H1 (cell line): Measurements from ENCODE around the gene THSD1. TPM values are rescaled to one million over a fixed set of nuclear protein-coding genes. Genes with fewer than 3 reads are reported as not detected.

Experiments
- CTCF ChIA-PET: fragments of 300-600 bp; sonication (Branson Sonifier 250); formaldehyde crosslinking; loops from one replicate; lab custom pipeline; 2021; ENCODE audit not compliant: partially characterized antibody; lab: Charles Lee
- POLR2A ChIA-PET: fragments of 300-600 bp; sonication (Branson Sonifier 250); formaldehyde crosslinking; loops from one replicate; lab custom pipeline; 2021; ENCODE audit warnings: inconsistent platforms; ENCODE audit not compliant: partially characterized antibody; lab: Charles Lee
- DNase-seq, 2 experiments: peaks; one replicate each; pipeline versions ENCODE4 v3.0.0 to v3.0.0-alpha.2; 2010 to 2022; ENCODE audit warnings: low spot score in 2 of 2, low read depth in 1 of 2, mixed read lengths in 1 of 2
- FAIRE-seq: peaks from 2 replicates; lab custom pipeline; 2011; peaks lifted over from hg19 to GRCh38; lab: Jason Lieb, UNC
- H2AFZ ChIP-seq: 2 replicates; pipeline ENCODE4 v1.8.1; 2012; ENCODE audit warnings: low read length, inconsistent platforms
- H2AK5ac ChIP-seq: 2 replicates; pipeline ENCODE4 v1.6.1; 2013; ENCODE audit warnings: low read depth, low read length
- H2BK120ac ChIP-seq: replicated peaks from 2 replicates; pipeline ENCODE3; 2013; ENCODE audit warnings: low read depth, low read length, inconsistent platforms
- H2BK12ac ChIP-seq: 2 replicates; pipeline ENCODE4 v1.6.1; 2013; ENCODE audit warnings: low read depth, low read length
- H2BK15ac ChIP-seq: 2 replicates; pipeline ENCODE4 v1.6.1; 2013; ENCODE audit warnings: low read length
- H2BK20ac ChIP-seq: 2 replicates; pipeline ENCODE4 v1.6.1; 2013; ENCODE audit warnings: low read length
- H2BK5ac ChIP-seq: 2 replicates; pipeline ENCODE4 v1.6.1; 2013; ENCODE audit warnings: low read depth, low read length
- H3K14ac ChIP-seq: 2 replicates; pipeline ENCODE4 v1.6.1; 2013; ENCODE audit warnings: inconsistent platforms; ENCODE audit not compliant: insufficient read length
- H3K18ac ChIP-seq: 2 replicates; pipeline ENCODE4 v1.6.1; 2013; ENCODE audit warnings: low read length; ENCODE audit errors: extremely low read depth
- H3K23ac ChIP-seq: 2 replicates; pipeline ENCODE4 v1.6.1; 2013; ENCODE audit warnings: inconsistent platforms; ENCODE audit not compliant: insufficient read length
- H3K23me2 ChIP-seq: 2 replicates; pipeline ENCODE4 v1.6.1; 2013; ENCODE audit warnings: low read depth, low read length
- H3K27ac ChIP-seq: 2 replicates; pipeline ENCODE4 v1.6.1; 2011; ENCODE audit warnings: low read depth, low read length, inconsistent platforms
- H3K27me3 ChIP-seq, 4 experiments: replicated peaks in 1 of 4; 1 replicate in 1 of 4; 2 replicates in 3 of 4; pipeline versions ENCODE4 v1.6.1 to v1.8.1; 2011 to 2013; ENCODE audit warnings: low read length in 3 of 4, mild to moderate bottlenecking in 3 of 4, inconsistent platforms in 2 of 4, mixed read lengths in 2 of 4, moderate library complexity in 1 of 4; ENCODE audit not compliant: control insufficient read depth in 3 of 4, insufficient read depth in 3 of 4; ENCODE audit errors: extremely low read depth in 1 of 4
- H3K36me3 ChIP-seq, 4 experiments: 2 replicates each; pipeline versions ENCODE4 v1.6.1 to v1.8.1; 2011 to 2013; ENCODE audit warnings: mild to moderate bottlenecking in 4 of 4, low read length in 3 of 4, moderate library complexity in 2 of 4, control low read depth in 1 of 4, inconsistent platforms in 1 of 4; ENCODE audit not compliant: insufficient read depth in 4 of 4, control insufficient read depth in 2 of 4
- H3K4ac ChIP-seq: replicated peaks from 2 replicates; pipeline ENCODE3; 2013; ENCODE audit warnings: low read length, low read depth, mixed read lengths, inconsistent platforms; ENCODE audit not compliant: insufficient read length
- H3K4me1 ChIP-seq, 4 experiments: replicated peaks in 1 of 4; 1 replicate in 1 of 4; 2 replicates in 3 of 4; pipeline versions ENCODE4 v1.6.1 to v1.8.1; 2011 to 2013; ENCODE audit warnings: low read length in 3 of 4, inconsistent platforms in 2 of 4, mixed read lengths in 1 of 4; ENCODE audit not compliant: insufficient read depth in 4 of 4, control insufficient read depth in 3 of 4
- H3K4me2 ChIP-seq, 2 experiments: 2 replicates each; pipeline versions ENCODE4 v1.6.1 to v1.8.1; 2011 to 2013; ENCODE audit warnings: low read depth in 2 of 2, low read length in 2 of 2, control low read depth in 1 of 2, inconsistent platforms in 1 of 2, mild to moderate bottlenecking in 1 of 2; ENCODE audit not compliant: insufficient read depth in 1 of 2
- H3K4me3 ChIP-seq, 4 experiments: fragments of 200-600, 300-600 bp in 1 of 4; sonication (generic), shearing (Covaris generic), sonication (Bioruptor Twin) in 1 of 4; 2 replicates each; pipeline versions ENCODE4 v1.5.1 to v1.8.1; 2011 to 2016; ENCODE audit warnings: low read length in 4 of 4, low read depth in 3 of 4, control low read depth in 2 of 4, inconsistent platforms in 2 of 4, mild to moderate bottlenecking in 2 of 4, mixed read lengths in 1 of 4, moderate library complexity in 1 of 4; ENCODE audit not compliant: insufficient read depth in 2 of 4; ENCODE audit errors: extremely low read depth in 1 of 4
- H3K56ac ChIP-seq: replicated peaks from 2 replicates; pipeline ENCODE3; 2013; ENCODE audit warnings: low read depth, mild to moderate bottlenecking, mixed read lengths, low read length, inconsistent platforms; ENCODE audit not compliant: insufficient read length
- H3K79me1 ChIP-seq: 2 replicates; pipeline ENCODE4 v1.6.1; 2013; ENCODE audit warnings: low read depth, low read length, control low read depth
- H3K79me2 ChIP-seq, 2 experiments: 2 replicates each; pipeline versions ENCODE4 v1.6.1 to v1.8.1; 2012 to 2013; ENCODE audit warnings: low read length in 2 of 2, mild to moderate bottlenecking in 2 of 2, inconsistent platforms in 1 of 2; ENCODE audit not compliant: insufficient read depth in 2 of 2, control insufficient read depth in 1 of 2
- H3K9ac ChIP-seq, 4 experiments: replicated peaks in 1 of 4; 1 replicate in 1 of 4; 2 replicates in 3 of 4; pipeline versions ENCODE4 v1.6.1 to v1.8.1; 2011 to 2013; ENCODE audit warnings: low read depth in 3 of 4, low read length in 3 of 4, control low read depth in 2 of 4, mild to moderate bottlenecking in 2 of 4, moderate library complexity in 2 of 4, inconsistent platforms in 1 of 4; ENCODE audit errors: extremely low read depth in 1 of 4
- H3K9me3 ChIP-seq, 2 experiments: 2 replicates each; pipeline versions ENCODE4 v1.6.1 to v1.8.1; 2012 to 2013; ENCODE audit warnings: mild to moderate bottlenecking in 2 of 2, moderate library complexity in 2 of 2, control low read depth in 1 of 2, inconsistent platforms in 1 of 2, low read depth in 1 of 2, low read length in 1 of 2, mixed read lengths in 1 of 2; ENCODE audit not compliant: insufficient read depth in 2 of 2
- H4K20me1 ChIP-seq, 2 experiments: replicated peaks in 1 of 2; 2 replicates each; pipeline versions ENCODE3 to v1.8.1; 2011 to 2013; ENCODE audit warnings: inconsistent platforms in 2 of 2, low read length in 2 of 2, mild to moderate bottlenecking in 1 of 2; ENCODE audit not compliant: insufficient read depth in 2 of 2, control insufficient read depth in 1 of 2
- H4K5ac ChIP-seq: 2 replicates; pipeline ENCODE4 v1.6.1; 2013; ENCODE audit warnings: low read length, low read depth, mixed read lengths, inconsistent platforms; ENCODE audit not compliant: insufficient read length
- H4K8ac ChIP-seq: 2 replicates; pipeline ENCODE4 v1.8.0; 2013; ENCODE audit warnings: mild to moderate bottlenecking, moderate library complexity, low read length, inconsistent platforms; ENCODE audit not compliant: insufficient read depth; ENCODE audit errors: extremely low read depth
- H4K91ac ChIP-seq: replicated peaks from 2 replicates; pipeline ENCODE3; 2013; ENCODE audit warnings: low read length, mixed read lengths, inconsistent platforms; ENCODE audit not compliant: insufficient read length
- ASH2L ChIP-seq: fragments of 200-600, 300-600 bp; sonication (generic); IDR thresholded peaks from one replicate; pipeline ENCODE4 v1.7.1; 2017; ENCODE audit warnings: low read length
- GABPA ChIP-seq: IDR thresholded peaks from 2 replicates; pipeline ENCODE4 v1.6.1; 2011; ENCODE audit warnings: mild to moderate bottlenecking, low read length, moderate library complexity, borderline replicate concordance; ENCODE audit not compliant: insufficient read depth
- KDM5A ChIP-seq: fragments of 200-600 bp; IDR thresholded peaks from 2 replicates; pipeline ENCODE4 v1.7.1; 2012; ENCODE audit warnings: mild to moderate bottlenecking, low read length, inconsistent platforms, mixed read lengths
- NANOG ChIP-seq: IDR thresholded peaks from 2 replicates; pipeline ENCODE4 v1.6.1; 2011; ENCODE audit warnings: low read length, low read depth, mild to moderate bottlenecking, inconsistent platforms; ENCODE audit not compliant: insufficient read depth, poor library complexity, severe bottlenecking
- RFX5 ChIP-seq: IDR thresholded peaks from 2 replicates; pipeline ENCODE4 v1.6.1; 2011; ENCODE audit warnings: low read depth, low read length, improper control_type of control experiment, borderline replicate concordance
- SAP30 ChIP-seq: fragments of 300-600 bp; sonication (generic); IDR thresholded peaks from 2 replicates; pipeline ENCODE4 v1.7.1; 2012; ENCODE audit warnings: low read length, moderate library complexity, mild to moderate bottlenecking, inconsistent platforms; ENCODE audit not compliant: insufficient read depth, insufficient replicate concordance
- SIX5 ChIP-seq: IDR thresholded peaks from 2 replicates; pipeline ENCODE4 v1.6.1; 2011; ENCODE audit warnings: mild to moderate bottlenecking, low read depth, low read length
- WGBS, 2 experiments: shearing (Covaris generic) in 1 of 2; methylation state at CpG; one replicate each; pipeline versions ENCODE4 v1.1.6 to v1.1.7; 2013 to 2015; ENCODE audit warnings: low lambda C conversion rate in 2 of 2, mixed read lengths in 2 of 2, inconsistent platforms in 1 of 2, low coverage in 1 of 2, missing lambda C conversion rate in 1 of 2; ENCODE audit not compliant: insufficient replicate concordance in 2 of 2, insufficient coverage in 1 of 2, insufficient read length in 1 of 2; ENCODE audit errors: extremely low coverage in 1 of 2, missing lambda C conversion rate in 1 of 2; 5-methylcytosine and 5-hydroxymethylcytosine counted together
- polyA plus RNA-seq, 7 experiments: library from polyadenylated mRNA; depleted of rRNA in 3 of 7; stranded (reverse) in 5 of 7; unstranded in 2 of 7; fragments of >200 nt in 5 of 7; fragments of 200-250 nt in 2 of 7; gene quantifications; 1 replicate in 5 of 7; 2 replicates in 1 of 7; 4 replicates in 1 of 7; pipeline versions ENCODE4 v1.2.1 to v1.2.3, GENCODE V29; 2011 to 2013; ENCODE audit warnings: missing spikeins in 2 of 7, mixed read lengths in 2 of 7
- total RNA-seq: library from RNA; stranded (reverse); fragmentation: NEBNext Ultra II Directional; extraction: Animal tissue kit (Norgen Biotek cat#: 25700); gene quantifications from 2 replicates; pipeline ENCODE4 v1.2.1, GENCODE V29; 2021

THSD1 gene
- total and polyA plus RNA-seq, 2 of the 8 experiments (the other 6 are each of a cell fraction or from before 2014, with no cell fraction given) = 0.17 to 0.35 TPM

GRCh38 chr13:52451135-52451804 lies 45.3 kb upstream of the THSD1 start:
- Histone ChIP-seq H3K4me1 (peaks cover 2 to 6% (median 4%) of the 10 kb centered on the region in 4 experiments; a peak in 4 of 7 replicates), H4K91ac (no peak overlapping the region), H3K9me3 (no peaks in the 10 kb centered on the region), H3K23me2 (peaks cover 9% of the 10 kb centered on the region), H3K27me3 (no peaks in the 10 kb centered on the region), H2BK120ac (no peak overlapping the region), H2BK20ac (no peak overlapping the region), H3K56ac (no peak overlapping the region), H2BK5ac (no peak overlapping the region), H4K5ac (no peak overlapping the region), H4K20me1 (peaks cover 0 to 6% of the 10 kb centered on the region in 2 experiments), H2BK15ac (no peak overlapping the region), H3K23ac (no peak overlapping the region), H3K4ac (no peak overlapping the region), H2AFZ (no peak overlapping the region), H4K8ac (no peak overlapping the region), H3K36me3 (peaks cover 0 to under 1% (median 0%) of the 10 kb centered on the region in 4 experiments; a peak in 1 of 8 replicates), H2AK5ac (no peak overlapping the region), H3K79me1 (peaks cover 7% of the 10 kb centered on the region), H3K9ac (no peak overlapping the region), H3K27ac (no peak overlapping the region), H3K4me3 (peak overlapping the region in 1 of 4 experiments; percentile 92; a peak in 2 of 8 replicates), H2BK12ac (no peak overlapping the region), H3K18ac (no peak overlapping the region), H3K79me2 (peaks cover 0 to 30% of the 10 kb centered on the region in 2 experiments; a peak in 2 of 4 replicates), H3K14ac (no peak overlapping the region), H3K4me2 (no peak overlapping the region)
- 92% methylated on average over 24 of the region's 24 CpGs; no CpG with 5 or more reads in 1 of the 2 experiments for WGBS, 2 experiments
- no peak for DNase-seq
- CTCF ChIA-PET = interaction anchor here (0.5 to 3.3 kb wide), 30 partner anchors 9 to 558 kb away, joined by 3 to 18 read pairs (median 4); partner anchors contain the start of gene NEK3
- FAIRE-seq = no peak
- TF ChIP-seq NANOG (no peak), SAP30 (no peak), SIX5 (no peak), RFX5 (no peak), GABPA (no peak), ASH2L (no peak), KDM5A (no peak)
- POLR2A ChIA-PET = interaction anchor here (0.6 to 2.0 kb wide), 4 partner anchors 12 to 257 kb away, joined by 3 to 11 read pairs (median 6); partner anchors contain the start of gene SUGT1
